ENCODE results near the gene PRDM5.

DNA sequence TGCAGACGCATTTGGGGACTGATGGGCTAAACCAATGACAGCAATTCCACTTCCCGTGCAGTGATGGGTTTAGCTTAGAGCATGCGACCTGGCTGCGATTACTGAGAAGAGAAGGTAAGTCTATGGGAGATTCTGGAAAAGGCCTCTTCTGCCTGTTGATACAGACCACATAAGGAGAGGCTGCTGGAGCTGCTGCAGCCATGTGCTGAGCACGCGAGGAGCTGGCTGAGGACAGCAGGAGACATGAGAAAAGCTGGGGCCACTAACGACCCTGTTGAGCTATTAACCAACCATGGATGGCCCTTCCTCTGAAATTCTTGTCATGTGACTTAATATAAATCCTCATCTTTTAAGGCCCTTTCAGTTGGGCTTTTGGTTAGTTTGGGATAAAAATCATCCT is 199.9 kb downstream of the PRDM5 start:
- no peak for TF ChIP-seq POLR2A (IDR thresholded peaks at IDR 0.05)
- TF ChIP-seq, protein P1, sequence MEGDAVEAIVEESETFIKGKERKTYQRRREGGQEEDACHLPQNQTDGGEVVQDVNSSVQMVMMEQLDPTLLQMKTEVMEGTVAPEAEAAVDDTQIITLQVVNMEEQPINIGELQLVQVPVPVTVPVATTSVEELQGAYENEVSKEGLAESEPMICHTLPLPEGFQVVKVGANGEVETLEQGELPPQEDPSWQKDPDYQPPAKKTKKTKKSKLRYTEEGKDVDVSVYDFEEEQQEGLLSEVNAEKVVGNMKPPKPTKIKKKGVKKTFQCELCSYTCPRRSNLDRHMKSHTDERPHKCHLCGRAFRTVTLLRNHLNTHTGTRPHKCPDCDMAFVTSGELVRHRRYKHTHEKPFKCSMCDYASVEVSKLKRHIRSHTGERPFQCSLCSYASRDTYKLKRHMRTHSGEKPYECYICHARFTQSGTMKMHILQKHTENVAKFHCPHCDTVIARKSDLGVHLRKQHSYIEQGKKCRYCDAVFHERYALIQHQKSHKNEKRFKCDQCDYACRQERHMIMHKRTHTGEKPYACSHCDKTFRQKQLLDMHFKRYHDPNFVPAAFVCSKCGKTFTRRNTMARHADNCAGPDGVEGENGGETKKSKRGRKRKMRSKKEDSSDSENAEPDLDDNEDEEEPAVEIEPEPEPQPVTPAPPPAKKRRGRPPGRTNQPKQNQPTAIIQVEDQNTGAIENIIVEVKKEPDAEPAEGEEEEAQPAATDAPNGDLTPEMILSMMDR (IDR thresholded peaks at IDR 0.05): no peak

Data from right lobe of liver (tissue), 4 donors.